NCI-H1092 treated with DMSO at 0.1 percent for 48 hours (cell line): ENCODE measurements around the gene CCDC50.

Source experiments
- DNase-seq: peaks from one replicate; lab custom pipeline; 2025; lab: John Stamatoyannopoulos, UW

CCDC50 gene

GRCh38 chr3:191381303-191381702 lies 52.1 kb downstream of the CCDC50 start:
- no peak for DNase-seq

GRCh38 chr3:191382661-191383060 lies 53.5 kb downstream of the CCDC50 start:
- DNase-seq = no peak

- no peak for DNase-seq
Observed at GRCh38 chr3:191383124-191383523, 53.9 kb downstream of the CCDC50 start.

- no peak for DNase-seq
Observed at GRCh38 chr3:191385101-191385500, 55.9 kb downstream of the CCDC50 start.

GRCh38 chr3:191387441-191388077 lies 58.4 kb downstream of the CCDC50 start:
- DNase-seq = no peak

- DNase-seq = no peak
Observed at GRCh38 chr3:191388823-191389222, 59.6 kb downstream of the CCDC50 start.

GRCh38 chr3:191390580-191390979 lies 61.4 kb downstream of the CCDC50 start:
- DNase-seq = no peak

GRCh38 chr3:191391861-191392808 lies 62.9 kb downstream of the CCDC50 start:
- no peak for DNase-seq

- no peak for DNase-seq
Observed at GRCh38 chr3:191393146-191393545, 64.0 kb downstream of the CCDC50 start.

- no peak for DNase-seq
Observed at GRCh38 chr3:191397771-191398170, 68.6 kb downstream of the CCDC50 start.

GRCh38 chr3:191398607-191399006 lies 69.4 kb downstream of the CCDC50 start:
- DNase-seq = no peak

- DNase-seq = no peak
Observed at GRCh38 chr3:191399918-191400317, 70.7 kb downstream of the CCDC50 start.

- no peak for DNase-seq
Observed at GRCh38 chr3:191401775-191402357, 72.7 kb downstream of the CCDC50 start.

- no peak for DNase-seq
Observed at GRCh38 chr3:191409791-191410359, 80.7 kb downstream of the CCDC50 start.

GRCh38 chr3:191412759-191413158 lies 83.6 kb downstream of the CCDC50 start:
- DNase-seq = no peak

GRCh38 chr3:191414286-191414685 lies 85.1 kb downstream of the CCDC50 start:
- DNase-seq = no peak

GRCh38 chr3:191414732-191415131 lies 85.5 kb downstream of the CCDC50 start:
- DNase-seq = no peak

- DNase-seq = no peak
Observed at GRCh38 chr3:191415566-191415965, 86.4 kb downstream of the CCDC50 start.

- no peak for DNase-seq
Observed at GRCh38 chr3:191417457-191417729, 88.2 kb downstream of the CCDC50 start.

GRCh38 chr3:191420771-191421170 lies 91.6 kb downstream of the CCDC50 start:
- no peak for DNase-seq

- no peak for DNase-seq
Observed at GRCh38 chr3:191424881-191425280, 95.7 kb downstream of the CCDC50 start.

- DNase-seq = no peak
Observed at GRCh38 chr3:191425322-191425734, 96.1 kb downstream of the CCDC50 start.

- no peak for DNase-seq
Observed at GRCh38 chr3:191426311-191426710, 97.1 kb downstream of the CCDC50 start.
